ENCODE data around the gene ALPL. TPM values are rescaled to one million over a fixed set of nuclear protein-coding genes. Genes with fewer than 3 reads are reported as not detected.

ALPL gene
- total RNA-seq, 1 experiment from 2014 or later: 140 TPM

DNA sequence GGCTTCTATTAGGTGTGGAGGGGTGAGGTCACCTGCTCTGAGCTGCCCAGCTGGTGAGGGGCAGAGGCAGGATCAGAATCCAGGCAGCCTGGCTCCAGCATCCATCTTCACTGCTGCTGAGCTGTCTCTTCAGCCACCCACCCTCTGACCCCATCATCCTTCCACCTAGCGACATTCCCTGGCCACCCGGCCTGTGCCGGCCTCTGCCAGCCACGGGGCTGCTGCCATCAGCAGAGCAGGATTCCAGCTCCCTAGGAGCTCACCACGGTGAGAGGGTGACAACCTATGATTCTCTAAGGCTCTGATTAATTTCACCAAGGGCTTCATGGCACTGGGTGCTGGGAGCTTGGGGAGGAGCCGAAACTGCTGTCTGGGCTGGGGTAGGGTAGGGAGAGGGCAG is 32.1 kb downstream of the ALPL start (continued):
- TF ChIP-seq ZBTB43 (CRISPR knock-in tag; IDR thresholded peaks at IDR 0.05) (no peak), TEAD1 (CRISPR knock-in tag; IDR thresholded peaks at IDR 0.05) (no peak), JUN (CRISPR knock-in tag; IDR thresholded peaks at IDR 0.05) (no peak), CBFB (CRISPR knock-in tag; IDR thresholded peaks at IDR 0.05; ENCODE audit: low read depth) (no peak), RELA (CRISPR knock-in tag; IDR thresholded peaks at IDR 0.05; ENCODE audit: borderline replicate concordance) (no peak), ZNF671 (CRISPR knock-in tag; IDR thresholded peaks at IDR 0.05) (no peak)
- TF ChIP-seq, protein P1, sequence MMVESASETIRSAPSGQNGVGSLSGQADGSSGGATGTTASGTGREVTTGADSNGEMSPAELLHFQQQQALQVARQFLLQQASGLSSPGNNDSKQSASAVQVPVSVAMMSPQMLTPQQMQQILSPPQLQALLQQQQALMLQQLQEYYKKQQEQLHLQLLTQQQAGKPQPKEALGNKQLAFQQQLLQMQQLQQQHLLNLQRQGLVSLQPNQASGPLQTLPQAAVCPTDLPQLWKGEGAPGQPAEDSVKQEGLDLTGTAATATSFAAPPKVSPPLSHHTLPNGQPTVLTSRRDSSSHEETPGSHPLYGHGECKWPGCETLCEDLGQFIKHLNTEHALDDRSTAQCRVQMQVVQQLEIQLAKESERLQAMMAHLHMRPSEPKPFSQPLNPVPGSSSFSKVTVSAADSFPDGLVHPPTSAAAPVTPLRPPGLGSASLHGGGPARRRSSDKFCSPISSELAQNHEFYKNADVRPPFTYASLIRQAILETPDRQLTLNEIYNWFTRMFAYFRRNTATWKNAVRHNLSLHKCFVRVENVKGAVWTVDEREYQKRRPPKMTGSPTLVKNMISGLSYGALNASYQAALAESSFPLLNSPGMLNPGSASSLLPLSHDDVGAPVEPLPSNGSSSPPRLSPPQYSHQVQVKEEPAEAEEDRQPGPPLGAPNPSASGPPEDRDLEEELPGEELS (CRISPR knock-in tag; IDR thresholded peaks at IDR 0.05): no peak
- TF ChIP-seq, protein P2, sequence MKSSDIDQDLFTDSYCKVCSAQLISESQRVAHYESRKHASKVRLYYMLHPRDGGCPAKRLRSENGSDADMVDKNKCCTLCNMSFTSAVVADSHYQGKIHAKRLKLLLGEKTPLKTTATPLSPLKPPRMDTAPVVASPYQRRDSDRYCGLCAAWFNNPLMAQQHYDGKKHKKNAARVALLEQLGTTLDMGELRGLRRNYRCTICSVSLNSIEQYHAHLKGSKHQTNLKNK (CRISPR knock-in tag; IDR thresholded peaks at IDR 0.05): no peak
- TF ChIP-seq, protein P3, sequence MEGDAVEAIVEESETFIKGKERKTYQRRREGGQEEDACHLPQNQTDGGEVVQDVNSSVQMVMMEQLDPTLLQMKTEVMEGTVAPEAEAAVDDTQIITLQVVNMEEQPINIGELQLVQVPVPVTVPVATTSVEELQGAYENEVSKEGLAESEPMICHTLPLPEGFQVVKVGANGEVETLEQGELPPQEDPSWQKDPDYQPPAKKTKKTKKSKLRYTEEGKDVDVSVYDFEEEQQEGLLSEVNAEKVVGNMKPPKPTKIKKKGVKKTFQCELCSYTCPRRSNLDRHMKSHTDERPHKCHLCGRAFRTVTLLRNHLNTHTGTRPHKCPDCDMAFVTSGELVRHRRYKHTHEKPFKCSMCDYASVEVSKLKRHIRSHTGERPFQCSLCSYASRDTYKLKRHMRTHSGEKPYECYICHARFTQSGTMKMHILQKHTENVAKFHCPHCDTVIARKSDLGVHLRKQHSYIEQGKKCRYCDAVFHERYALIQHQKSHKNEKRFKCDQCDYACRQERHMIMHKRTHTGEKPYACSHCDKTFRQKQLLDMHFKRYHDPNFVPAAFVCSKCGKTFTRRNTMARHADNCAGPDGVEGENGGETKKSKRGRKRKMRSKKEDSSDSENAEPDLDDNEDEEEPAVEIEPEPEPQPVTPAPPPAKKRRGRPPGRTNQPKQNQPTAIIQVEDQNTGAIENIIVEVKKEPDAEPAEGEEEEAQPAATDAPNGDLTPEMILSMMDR (IDR thresholded peaks at IDR 0.05): no peak
- TF ChIP-seq, protein P4, sequence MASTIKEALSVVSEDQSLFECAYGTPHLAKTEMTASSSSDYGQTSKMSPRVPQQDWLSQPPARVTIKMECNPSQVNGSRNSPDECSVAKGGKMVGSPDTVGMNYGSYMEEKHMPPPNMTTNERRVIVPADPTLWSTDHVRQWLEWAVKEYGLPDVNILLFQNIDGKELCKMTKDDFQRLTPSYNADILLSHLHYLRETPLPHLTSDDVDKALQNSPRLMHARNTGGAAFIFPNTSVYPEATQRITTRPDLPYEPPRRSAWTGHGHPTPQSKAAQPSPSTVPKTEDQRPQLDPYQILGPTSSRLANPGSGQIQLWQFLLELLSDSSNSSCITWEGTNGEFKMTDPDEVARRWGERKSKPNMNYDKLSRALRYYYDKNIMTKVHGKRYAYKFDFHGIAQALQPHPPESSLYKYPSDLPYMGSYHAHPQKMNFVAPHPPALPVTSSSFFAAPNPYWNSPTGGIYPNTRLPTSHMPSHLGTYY (CRISPR knock-in tag; IDR thresholded peaks at IDR 0.05): no peak

GRCh38 chr1:21541835-21542234 is 32.6 kb downstream of the ALPL start:
- Mint-ChIP-seq H3K4me1 (peaks cover 40% of the 10 kb centered on the region), H3K27ac (no peak overlapping the region), H3K4me3 (no peak overlapping the region), H3K27me3 (ENCODE audit: low read depth) (no peaks in the 10 kb centered on the region), H3K9me3 (no peaks in the 10 kb centered on the region), H3K36me3 (no peaks in the 10 kb centered on the region)
- POLR2A ChIA-PET: no interaction called here
- ATAC-seq (no peak), DNase-seq (ENCODE audit: low spot score) (no peak)
- CTCF ChIA-PET: interaction anchor here (1.1 to 2.0 kb wide), 7 partner anchors 12 to 287 kb away, joined by 3 to 10 read pairs (median 4); partner anchors contain the start of gene ALPL
- TF ChIP-seq HMGA2 (CRISPR knock-in tag; IDR thresholded peaks at IDR 0.05) (no peak), SP1 (CRISPR knock-in tag; conservative IDR thresholded peaks at IDR 0.05) (no peak), ZNF138 (CRISPR knock-in tag; conservative IDR thresholded peaks at IDR 0.05) (no peak), CREM (CRISPR knock-in tag; IDR thresholded peaks at IDR 0.05) (no peak), ARID4B (CRISPR knock-in tag; IDR thresholded peaks at IDR 0.05; ENCODE audit: borderline replicate concordance) (no peak), ZNF512 (CRISPR knock-in tag; IDR thresholded peaks at IDR 0.05; ENCODE audit: borderline replicate concordance) (no peak), IRF2 (CRISPR knock-in tag; IDR thresholded peaks at IDR 0.05; ENCODE audit: borderline replicate concordance, low read depth) (no peak), CREB1 (CRISPR knock-in tag; IDR thresholded peaks at IDR 0.05) (no peak), IRF1 (CRISPR knock-in tag; IDR thresholded peaks at IDR 0.05) (no peak)
- TF ChIP-seq, protein P5, sequence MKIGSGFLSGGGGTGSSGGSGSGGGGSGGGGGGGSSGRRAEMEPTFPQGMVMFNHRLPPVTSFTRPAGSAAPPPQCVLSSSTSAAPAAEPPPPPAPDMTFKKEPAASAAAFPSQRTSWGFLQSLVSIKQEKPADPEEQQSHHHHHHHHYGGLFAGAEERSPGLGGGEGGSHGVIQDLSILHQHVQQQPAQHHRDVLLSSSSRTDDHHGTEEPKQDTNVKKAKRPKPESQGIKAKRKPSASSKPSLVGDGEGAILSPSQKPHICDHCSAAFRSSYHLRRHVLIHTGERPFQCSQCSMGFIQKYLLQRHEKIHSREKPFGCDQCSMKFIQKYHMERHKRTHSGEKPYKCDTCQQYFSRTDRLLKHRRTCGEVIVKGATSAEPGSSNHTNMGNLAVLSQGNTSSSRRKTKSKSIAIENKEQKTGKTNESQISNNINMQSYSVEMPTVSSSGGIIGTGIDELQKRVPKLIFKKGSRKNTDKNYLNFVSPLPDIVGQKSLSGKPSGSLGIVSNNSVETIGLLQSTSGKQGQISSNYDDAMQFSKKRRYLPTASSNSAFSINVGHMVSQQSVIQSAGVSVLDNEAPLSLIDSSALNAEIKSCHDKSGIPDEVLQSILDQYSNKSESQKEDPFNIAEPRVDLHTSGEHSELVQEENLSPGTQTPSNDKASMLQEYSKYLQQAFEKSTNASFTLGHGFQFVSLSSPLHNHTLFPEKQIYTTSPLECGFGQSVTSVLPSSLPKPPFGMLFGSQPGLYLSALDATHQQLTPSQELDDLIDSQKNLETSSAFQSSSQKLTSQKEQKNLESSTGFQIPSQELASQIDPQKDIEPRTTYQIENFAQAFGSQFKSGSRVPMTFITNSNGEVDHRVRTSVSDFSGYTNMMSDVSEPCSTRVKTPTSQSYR (CRISPR knock-in tag; IDR thresholded peaks at IDR 0.05): no peak
